DMS 273 treated with DMSO at 0.1 percent for 48 hours (cell line): ENCODE results near the gene BCL3.
"Not testable (repeated sequence)": the region's sequence is repeated elsewhere in the genome, so short reads cannot be mapped to it uniquely, and the experiment has no call there.

Source experiments
- DNase-seq: peaks from one replicate; lab custom pipeline; 2025; lab: John Stamatoyannopoulos, UW

BCL3 gene

DNA sequence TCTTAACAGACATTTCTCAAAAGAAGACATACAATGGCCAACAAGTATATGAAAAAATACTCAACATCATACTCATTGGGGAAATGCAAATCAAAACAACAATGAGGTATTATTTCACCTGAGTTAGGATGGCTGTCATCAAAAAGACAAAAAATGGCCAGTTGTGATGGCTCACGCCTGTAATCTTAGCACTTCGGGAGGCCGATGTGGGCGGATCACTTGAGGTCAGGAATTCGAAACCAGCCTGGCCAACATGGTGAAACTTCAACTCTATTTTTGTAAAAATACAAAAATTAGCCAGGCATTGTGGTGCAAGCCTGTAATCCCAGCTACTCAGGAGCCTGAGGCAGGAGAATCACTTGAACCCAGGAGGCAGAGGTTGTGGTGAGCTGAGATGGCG is 27.6 kb upstream of the BCL3 start:
- no peak for DNase-seq

DNA sequence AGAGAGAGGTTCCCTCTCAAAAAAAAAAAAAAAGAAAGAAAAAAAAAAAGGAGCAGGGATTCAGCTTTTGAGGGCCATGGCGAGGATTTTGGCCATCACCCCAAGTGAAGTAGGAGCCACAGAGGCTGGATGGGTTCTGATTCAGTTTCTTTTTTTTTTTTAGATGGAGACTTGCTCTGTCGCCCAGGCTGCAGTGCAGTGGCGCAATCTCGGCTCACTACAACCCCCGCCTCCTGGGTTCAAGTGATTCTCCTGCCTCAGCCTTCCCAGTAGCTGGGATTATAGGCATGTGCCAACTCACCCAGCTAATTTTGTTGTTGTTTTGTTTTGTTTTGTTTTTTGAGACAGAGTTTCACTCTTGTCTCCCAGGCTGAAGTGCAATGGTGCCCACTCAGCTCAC is 27.1 kb upstream of the BCL3 start:
- DNase-seq, result not testable (repeated sequence)

DNA sequence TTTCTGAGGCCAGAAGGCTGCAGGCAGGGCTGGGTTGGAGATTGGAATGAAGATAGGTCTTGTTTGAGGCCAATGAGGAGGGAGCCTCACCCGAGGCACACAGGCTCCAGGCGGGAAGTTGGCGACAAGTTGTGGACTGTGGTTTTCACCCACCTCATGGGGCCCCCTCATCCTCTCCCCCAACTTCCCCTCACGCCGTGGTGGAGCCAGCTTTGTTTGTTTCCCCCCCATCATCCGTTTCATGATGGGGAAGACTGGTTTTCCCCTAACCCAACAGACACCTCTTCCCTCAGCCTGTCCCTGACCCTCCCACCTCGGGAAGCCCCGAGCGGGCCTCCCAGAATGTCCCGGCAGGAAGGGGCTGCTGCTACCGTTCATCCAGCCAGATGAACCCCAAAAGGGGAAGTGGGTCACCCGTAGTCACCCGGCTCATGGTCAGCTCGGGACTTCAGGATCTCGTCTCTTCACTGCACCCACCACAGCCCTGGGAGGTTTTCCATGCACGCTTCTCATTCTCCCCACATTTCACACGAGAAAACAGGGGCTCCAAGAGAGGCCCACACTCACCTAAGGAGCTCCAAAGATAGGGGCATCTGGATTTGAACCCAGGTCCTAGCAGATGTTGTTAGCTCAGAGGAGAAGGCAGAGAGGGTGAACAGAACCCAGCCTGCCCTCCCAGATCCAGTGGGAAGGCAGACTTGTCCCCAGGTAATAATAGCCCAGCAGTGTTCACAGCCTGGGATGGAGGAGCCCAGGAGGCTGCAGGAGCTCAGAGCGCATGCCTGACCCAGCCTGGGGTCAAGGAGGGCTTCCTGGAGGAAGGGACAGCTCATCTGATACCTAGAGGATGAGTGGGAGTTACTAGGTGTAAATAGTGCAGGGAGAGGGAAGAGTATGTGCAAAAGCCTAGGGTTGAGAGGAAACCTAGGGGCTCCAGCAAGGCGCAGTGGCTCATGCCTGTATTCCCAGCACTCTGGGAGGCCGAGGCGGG is 26.1 kb upstream of the BCL3 start:
- DNase-seq, result no peak

DNA sequence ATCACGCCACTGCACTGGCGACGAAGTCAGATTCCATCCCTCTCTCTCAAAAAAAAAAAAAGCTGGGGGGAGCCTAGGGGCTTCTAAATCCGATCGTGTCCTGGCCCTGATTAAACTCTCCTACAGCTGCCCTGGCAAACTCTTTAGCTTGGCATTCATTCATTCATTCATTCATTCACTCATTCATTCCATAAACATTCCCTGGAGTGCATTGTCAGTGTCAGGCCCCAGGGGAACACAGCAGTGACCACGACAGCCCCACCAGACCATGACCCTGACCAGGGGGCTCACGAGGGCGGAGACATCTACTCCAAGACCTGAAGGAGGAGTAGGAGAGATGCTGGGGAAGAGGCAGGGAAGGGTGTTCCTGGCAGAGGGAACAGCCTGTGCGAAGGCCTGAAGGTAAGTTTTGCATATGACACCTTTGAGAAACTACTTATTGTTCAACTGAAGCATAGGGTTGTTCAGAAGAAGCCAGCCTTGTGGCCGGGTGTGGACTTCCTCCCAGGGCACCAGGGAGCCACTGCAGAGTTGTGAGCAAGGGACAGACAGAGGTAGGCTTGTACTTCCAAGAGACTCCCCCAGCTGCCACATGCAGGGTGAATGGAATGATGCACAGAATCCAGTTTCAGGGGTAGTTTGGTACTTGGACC is 25.1 kb upstream of the BCL3 start:
- no peak for DNase-seq

DNA sequence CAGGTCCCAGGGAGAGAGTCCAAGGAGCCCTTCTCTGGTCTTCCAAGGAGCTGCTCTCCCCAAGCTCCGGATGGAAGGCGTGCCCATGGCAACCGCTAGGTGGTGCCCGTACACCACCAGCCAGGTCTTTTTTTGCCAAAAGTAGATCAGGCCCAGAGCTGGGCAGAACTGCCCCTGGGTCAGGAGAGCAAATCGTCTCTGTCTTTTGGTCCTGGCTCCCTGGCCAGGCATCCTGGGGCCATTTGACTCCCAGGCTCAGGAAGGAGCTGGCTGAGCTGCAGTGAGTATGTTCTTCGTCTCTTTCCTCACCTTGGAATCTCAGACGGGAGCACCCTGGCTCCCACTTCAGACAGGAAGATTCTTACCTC is 24.6 kb upstream of the BCL3 start:
- peak; percentile 24 for DNase-seq

DNA sequence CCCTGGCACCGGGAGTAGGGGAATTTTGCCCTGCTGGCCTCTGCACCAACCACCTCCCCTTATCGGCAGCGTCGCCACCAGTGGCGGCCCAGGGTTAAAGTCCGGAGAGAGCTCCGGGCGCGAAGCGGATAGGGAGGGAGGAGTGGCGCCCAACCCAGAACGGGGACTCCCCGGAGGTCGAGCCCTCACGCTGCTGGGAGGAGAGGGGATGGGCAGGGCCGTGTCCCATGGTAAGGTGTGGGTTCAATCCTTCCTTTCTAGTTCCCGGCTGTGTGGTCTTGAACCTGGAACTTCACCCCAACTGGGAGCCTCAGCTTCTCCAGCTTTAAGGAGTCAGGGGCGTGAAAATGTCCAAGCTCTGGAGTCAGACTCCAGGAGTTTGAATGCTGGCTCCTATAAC is 23.3 kb upstream of the BCL3 start:
- DNase-seq, result no peak

DNA sequence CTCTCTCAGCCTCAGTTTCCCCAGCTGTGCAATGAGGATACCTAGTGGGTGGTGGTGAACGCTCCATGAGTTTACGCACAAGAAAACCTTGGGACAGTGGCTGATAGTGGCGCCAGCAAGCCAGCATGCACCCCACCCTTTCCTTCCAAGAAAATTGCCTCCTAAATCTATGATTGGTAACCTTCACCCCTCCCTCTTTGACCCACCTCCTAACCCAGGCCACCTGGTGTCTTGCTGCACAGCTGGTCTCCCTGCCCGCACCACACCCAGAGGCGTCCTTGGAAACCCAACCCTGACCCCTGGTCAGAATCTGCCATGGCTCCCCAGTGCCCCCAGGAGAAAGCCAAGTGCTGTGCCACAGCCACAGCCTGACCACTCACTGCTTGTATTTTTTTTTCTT is 22.8 kb upstream of the BCL3 start:
- no peak for DNase-seq

DNA sequence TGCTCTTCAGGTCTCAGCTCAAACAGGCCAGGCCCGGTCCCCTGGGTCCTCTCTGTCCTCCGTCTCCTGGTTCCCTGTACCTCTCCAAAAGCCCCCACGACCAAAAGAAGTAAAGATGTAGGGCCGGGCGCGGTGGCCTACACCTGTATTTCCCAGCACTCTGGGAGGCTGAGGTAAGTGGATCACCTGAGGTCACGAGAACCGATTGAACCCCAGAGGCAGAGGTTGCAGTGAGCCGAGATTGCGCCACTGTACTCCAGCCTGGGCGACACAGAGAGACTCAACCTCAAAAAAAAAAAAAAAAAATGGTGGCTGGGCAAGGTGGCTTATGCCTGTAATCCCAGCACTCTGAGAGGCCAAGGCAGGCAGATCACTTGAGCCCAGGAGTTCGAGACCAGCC is 22.0 kb upstream of the BCL3 start:
- DNase-seq, result no peak

DNA sequence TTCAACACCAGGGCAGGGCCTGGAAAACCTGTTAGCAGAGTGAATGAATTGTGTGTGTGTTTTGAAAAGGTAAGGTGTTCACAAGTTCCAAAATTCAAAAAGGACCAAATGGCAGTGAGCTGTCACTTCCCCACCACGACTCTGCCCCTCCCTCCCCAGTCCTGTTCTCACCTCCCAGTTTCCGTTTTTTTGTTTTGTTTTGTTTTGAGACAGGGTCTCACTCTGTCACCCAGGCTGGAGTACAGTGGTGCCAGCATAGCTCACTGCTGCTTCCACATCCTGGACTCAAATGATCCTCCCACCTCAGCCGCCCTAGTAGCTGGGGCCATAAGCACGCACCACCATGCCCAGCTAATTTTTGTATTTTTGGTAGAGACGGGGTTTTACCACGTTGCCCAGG is 20.3 kb upstream of the BCL3 start:
- DNase-seq, result no peak

DNA sequence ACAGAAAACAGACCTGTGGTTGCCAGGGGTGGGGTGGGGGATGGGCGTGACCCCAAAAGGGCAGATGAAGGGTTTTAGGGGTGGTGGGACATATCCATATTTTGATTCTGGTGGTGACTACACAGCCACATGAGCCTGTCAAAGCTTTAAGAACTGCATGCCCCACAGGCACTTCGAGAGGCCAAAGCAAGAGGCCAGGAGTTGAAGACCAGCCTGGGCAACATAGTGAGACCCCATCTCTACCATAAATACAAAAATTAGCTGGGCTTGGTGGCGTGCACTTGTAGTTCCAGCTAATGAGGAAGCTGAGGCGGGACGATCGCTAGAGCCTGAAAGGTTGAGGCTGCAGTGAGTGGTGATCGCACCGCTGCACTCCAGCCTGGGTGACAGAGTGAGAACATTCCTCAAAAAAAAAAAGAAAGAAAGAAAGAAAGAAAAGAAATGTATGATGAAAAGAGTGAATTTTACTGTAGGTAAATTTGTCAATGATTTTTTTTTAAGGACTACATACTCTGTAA is 18.9 kb upstream of the BCL3 start:
- DNase-seq, result no peak

DNA sequence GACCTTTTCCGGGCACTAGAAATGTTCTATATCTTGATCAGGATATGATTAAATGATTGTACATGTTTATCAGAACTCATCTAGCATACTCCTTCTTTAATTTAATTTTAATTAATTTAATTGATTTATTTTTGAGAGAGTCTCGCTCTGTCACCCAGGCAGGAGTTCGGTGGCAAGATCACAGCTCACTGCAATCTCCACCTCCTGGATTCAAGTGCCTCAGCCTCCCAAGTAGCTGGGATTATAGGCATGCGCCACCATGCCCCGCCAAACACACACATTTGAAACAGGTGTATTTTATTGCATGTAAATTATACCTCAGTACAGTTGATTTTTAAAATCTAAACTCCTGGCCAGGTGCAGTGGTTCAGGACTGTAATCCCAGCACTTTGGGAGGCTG is 17.4 kb upstream of the BCL3 start:
- DNase-seq, result no peak

DNA sequence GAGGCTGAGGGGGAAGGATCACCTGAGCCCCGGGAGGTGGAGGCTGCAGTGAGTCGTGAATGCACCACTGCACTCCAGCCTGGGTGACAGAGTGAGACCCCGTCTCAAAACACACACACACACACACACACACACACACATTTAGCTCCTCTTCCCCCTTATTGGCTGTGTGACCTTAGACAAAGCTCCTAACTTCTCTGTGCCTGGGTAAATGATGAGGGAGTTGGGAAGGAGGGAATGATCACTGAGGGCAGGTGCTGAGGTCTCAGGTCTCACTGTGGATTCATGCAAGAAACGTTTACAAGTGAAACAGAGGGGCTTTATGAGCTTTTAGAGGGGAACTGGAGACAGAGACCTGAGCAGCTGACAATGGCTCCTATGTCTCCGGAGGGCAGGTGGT is 16.9 kb upstream of the BCL3 start:
- DNase-seq, result no peak

DNA sequence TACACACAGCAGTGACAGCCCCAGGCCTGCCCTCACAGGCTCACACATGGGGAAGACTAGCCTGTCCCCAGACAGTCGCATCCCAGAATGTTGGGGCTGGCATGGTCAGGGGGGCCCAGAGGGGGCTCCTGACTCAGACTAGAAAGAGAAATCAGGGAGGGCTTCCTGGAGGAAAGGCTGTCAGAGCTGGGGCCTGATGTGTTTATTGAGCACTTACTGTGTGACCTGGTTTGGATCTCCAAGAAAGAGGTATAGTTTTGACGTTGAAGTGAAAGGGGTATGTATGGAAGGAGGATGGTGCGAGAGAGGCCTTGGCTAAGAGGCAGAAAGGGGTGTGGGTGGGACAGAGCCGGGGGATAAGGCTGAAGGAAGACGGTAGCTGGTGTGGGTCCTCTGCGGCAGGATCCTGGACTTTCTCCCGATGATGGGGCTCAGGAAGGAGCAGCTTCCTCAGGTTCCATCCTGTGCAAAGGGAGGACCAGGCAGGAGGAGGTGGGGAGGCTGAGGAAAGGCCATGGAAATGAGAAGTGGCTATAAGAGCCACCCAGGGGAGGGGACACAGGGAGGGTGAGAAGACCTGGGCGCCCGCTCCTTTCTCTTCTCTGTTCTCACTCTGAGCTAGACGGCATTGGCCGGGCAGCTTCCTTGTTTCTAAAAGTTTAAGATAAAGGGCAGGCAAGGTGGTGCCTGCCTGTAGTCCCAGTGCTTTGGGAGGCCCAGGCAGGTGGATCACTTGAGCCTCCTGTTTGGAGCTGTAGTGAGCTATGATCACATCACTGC is 16.1 kb upstream of the BCL3 start:
- DNase-seq, result no peak

DNA sequence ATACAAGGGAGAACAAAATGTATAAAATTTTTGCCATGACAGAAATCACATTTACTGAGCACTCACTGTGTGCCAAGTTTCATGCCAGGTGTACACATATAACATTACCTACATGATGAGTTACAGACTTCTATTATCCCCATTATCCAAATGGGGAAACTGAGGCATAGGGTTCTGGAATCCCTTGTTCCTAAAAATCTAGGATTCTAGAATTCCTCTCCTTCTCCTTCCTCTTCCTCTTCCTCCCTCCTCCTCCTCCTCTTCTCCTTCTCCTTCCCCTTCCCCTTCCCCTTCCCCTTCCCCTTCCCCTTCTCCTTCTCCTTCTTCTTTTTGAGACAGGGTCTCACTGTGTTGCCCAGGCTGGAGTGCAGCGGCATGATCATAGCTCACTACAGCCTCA is 14.2 kb upstream of the BCL3 start:
- DNase-seq, result no peak

DNA sequence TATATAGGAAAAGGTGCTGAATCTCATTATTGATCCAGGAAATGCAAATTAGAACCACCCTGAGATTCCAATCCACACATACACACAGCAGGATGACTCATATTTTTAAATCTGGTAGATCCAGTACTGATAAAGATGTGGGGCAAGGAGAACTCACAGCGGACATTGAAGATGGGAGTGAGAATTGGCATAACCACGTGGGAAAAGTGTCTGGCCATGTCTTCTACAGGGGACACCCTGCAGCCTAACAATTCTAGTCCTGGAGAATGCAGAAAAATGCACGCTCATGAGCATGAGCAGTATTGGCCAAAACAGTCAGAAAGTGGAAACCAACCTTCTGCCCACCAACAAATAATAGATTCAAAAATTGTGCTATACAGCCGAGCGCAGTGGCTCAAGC is 13.5 kb upstream of the BCL3 start:
- DNase-seq, result no peak

DNA sequence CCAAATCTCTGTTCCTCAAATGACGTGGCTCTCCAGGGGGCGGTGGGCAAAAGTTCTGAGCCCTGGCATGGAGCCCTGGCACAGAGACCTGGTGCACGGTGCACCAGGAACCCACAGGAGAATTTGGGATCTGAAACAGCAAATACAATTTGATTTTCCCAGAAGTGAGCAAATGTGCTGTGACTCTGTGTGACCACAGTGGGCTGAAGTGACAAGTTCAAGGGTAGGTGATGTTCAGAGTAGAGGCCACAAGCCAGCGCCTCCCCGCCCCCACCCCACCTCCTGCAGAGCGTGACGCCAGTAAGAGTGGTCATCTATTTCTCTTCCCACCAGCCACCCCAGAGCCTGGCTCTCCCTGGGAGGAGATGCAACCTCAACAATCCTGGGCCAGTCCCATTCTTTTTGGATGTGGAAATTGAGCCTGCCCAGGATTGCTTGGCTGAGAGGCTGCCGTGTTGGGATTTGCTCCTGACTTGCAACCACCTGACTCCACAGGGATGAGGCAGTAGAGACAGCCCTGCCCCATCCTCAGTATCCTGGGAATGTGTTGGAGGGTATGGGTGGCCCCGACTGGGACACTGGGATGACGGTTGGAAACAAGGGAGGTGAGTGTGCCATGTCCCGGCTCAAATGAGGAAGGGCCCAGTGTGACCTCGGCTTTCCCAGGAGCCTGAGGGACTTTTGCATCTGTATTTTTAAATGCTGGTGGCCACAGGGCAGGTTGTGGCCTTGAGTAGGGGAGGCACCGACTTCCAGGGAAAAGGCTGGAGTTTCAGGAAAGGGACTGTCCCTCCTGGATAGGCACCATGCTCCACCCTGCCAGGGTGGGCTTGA is 11.1 kb upstream of the BCL3 start:
- no peak for DNase-seq

DNA sequence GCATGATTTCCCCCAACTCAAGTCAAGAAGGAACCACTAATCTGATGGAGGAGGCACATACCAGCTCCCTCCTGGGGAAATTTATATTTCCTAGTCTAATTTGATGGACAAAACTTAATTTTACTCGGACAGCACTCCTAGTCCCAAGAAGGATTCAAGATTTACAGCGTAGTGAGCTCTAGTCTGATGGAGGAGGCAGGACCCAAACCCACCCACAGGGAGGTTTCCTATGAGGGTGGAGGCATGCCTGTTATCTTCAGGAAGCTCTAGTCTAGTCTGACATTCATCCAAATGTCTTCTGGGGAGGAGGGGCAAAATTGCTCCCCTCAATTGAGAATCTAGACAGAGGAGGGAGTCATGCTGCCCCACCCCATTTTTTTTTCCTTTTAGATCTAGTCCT is 10.4 kb upstream of the BCL3 start:
- no peak for DNase-seq

DNA sequence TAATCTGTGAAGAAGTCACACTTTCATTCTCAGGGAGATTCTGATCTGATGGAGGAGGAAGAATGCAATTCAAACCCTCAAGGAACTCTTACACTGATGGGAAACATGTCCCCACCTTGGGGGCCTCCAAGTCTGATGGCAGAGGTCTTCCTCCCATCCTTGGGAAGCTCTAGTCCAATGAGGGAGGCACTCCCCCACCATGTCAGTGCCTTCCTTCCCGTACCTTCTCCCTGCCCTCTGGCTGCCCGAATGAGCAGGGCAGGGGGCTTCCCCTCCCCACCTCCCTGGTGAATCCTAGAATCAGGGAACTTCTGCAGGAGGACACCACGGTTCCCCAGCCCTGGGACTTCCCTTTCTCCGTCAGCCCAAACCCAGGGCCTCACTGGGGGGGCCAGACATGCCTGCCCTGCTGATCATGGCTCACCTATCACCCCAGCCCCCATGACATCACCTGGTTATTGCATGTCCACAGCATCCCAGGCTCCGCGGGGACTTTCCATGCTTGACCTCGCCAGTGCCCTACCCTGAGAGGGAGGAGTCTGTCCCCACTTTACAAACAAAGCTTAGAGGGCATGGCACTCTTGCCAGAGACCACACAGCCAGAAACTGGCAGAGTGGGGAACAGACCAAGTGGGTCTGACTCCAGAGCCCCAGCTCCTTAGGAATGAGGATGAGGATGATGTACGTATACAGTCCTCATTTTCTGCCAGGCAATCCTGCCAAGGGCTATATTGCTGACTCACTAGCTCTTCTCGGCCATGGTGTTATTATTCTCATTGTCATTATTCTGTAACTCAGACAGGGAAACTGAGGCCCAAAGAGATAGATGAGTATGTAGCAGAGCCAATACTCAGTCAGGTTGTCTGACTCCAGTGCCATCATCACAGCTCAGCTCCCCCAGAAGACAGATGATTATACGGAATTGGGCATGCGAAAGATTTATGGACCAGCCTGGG is 9.6 kb upstream of the BCL3 start:
- no peak for DNase-seq

DNA sequence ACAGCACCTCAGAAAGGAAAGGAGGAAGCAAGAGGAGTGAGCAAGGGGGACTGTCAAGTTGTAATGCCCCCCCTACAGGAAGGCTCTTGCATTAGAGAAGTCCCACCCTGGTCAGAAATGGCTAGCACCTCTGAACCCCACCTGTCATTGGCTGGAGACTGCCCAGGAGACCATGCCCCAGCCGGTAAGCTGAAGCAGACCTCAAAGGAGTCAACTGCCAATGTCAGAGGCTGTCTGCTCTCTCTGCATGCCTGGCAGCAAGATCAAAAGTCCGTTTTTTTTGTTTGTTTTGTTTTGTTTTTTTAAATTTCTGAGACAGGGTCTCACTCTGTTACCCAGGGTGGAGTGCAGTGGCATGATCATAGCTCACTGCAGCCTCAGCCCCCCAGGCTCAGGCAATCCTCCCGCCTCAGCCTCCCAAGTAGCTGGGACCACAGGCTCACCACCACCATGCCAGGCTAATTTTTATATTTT is 8.1 kb upstream of the BCL3 start:
- no peak for DNase-seq

DNA sequence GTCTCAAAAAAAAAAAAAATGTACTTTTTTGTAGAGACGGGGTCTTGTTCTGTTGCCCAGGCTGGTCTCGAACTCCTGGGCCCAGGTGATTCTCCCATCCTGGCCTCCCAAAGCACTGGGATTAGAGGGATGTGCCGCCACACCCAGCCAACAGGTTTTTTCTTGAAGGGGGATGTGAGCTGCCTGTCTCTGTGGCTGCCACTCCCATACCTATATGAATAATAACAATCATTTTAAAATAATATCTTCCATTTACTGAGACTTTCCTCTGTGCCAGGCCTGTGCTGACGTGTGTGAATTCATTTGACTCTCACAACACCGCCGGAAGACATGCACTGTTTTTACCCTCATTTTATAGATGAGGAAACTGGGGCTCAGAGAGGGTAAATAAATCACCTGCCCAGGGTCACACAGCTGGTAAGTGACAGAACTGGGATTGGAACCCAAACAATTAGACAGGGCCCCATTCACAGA is 7.2 kb upstream of the BCL3 start:
- DNase-seq, result no peak
